SKM-1 (cell line): ENCODE data around the gene BTBD9.

Source experiments
- DNase-seq: peaks from one replicate; lab custom pipeline; 2025; ENCODE audit not compliant: unreplicated experiment; lab: John Stamatoyannopoulos, UW

BTBD9 gene

GRCh38 chr6:38400101-38400500 lies 239.6 kb downstream of the BTBD9 start:
- DNase-seq: no peak

- no peak for DNase-seq
Observed at GRCh38 chr6:38396209-38396608, 243.5 kb downstream of the BTBD9 start.

- DNase-seq: no peak
Observed at GRCh38 chr6:38393986-38394385, 245.7 kb downstream of the BTBD9 start.

- no peak for DNase-seq
Observed at GRCh38 chr6:38391626-38392579, 247.8 kb downstream of the BTBD9 start.

- DNase-seq: no peak
Observed at GRCh38 chr6:38391206-38391605, 248.5 kb downstream of the BTBD9 start.

GRCh38 chr6:38389875-38390274 lies 249.9 kb downstream of the BTBD9 start:
- no peak for DNase-seq

GRCh38 chr6:38387971-38388370 lies 251.8 kb downstream of the BTBD9 start:
- DNase-seq: no peak

- no peak for DNase-seq
Observed at GRCh38 chr6:38387461-38387860, 252.3 kb downstream of the BTBD9 start.

GRCh38 chr6:38378801-38379200 lies 260.9 kb downstream of the BTBD9 start:
- DNase-seq: no peak

GRCh38 chr6:38375937-38376336 lies 263.8 kb downstream of the BTBD9 start:
- DNase-seq: no peak

GRCh38 chr6:38375341-38375740 lies 264.4 kb downstream of the BTBD9 start:
- no peak for DNase-seq

- DNase-seq: no peak
Observed at GRCh38 chr6:38371881-38372280, 267.8 kb downstream of the BTBD9 start.

- DNase-seq: no peak
Observed at GRCh38 chr6:38370653-38371601, 268.8 kb downstream of the BTBD9 start.

- DNase-seq: no peak
Observed at GRCh38 chr6:38367231-38367630, 272.5 kb downstream of the BTBD9 start.

GRCh38 chr6:38366234-38366633 lies 273.5 kb downstream of the BTBD9 start:
- DNase-seq: no peak

GRCh38 chr6:38364775-38365174 lies 275.0 kb downstream of the BTBD9 start:
- no peak for DNase-seq

GRCh38 chr6:38364127-38364526 lies 275.6 kb downstream of the BTBD9 start:
- no peak for DNase-seq

GRCh38 chr6:38355519-38355918 lies 284.2 kb downstream of the BTBD9 start:
- no peak for DNase-seq

- DNase-seq: no peak
Observed at GRCh38 chr6:38354905-38355304, 284.8 kb downstream of the BTBD9 start.

- DNase-seq: no peak
Observed at GRCh38 chr6:38354037-38354381, 285.7 kb downstream of the BTBD9 start.

GRCh38 chr6:38353310-38354036 lies 286.3 kb downstream of the BTBD9 start:
- no peak for DNase-seq
